DOHH2 (cell line): ENCODE results near the gene CAPN10.

ENCODE experiments used
- H3F3A ChIP-seq: fragments of 200-600 bp; sonication (generic), shearing (Covaris generic); 2 replicates; pipeline ENCODE4 v1.6.0; 2016; ENCODE audit warnings: antibody characterized with exemption, mild to moderate bottlenecking; ENCODE audit not compliant: control insufficient read depth, insufficient read depth
- H3K27ac ChIP-seq: fragments of 200-600 bp; sonication (generic); 2 replicates; pipeline ENCODE4 v1.5.1; 2014; ENCODE audit warnings: low read depth, mild to moderate bottlenecking, low read length, moderate library complexity
- H3K27me3 ChIP-seq: fragments of 200-600 bp; sonication (generic); 2 replicates; pipeline ENCODE4 v1.6.1; 2014; ENCODE audit warnings: mild to moderate bottlenecking, low read length, mixed read lengths; ENCODE audit not compliant: control insufficient read depth
- H3K36me3 ChIP-seq: fragments of 200-600 bp; sonication (generic); 2 replicates; pipeline ENCODE4 v1.6.1; 2014; ENCODE audit warnings: mild to moderate bottlenecking, low read length, moderate library complexity, mixed read lengths; ENCODE audit not compliant: control insufficient read depth
- H3K4me1 ChIP-seq: fragments of 200-600 bp; sonication (generic); 2 replicates; pipeline ENCODE4 v1.6.1; 2014; ENCODE audit warnings: mild to moderate bottlenecking, low read length, mixed read lengths; ENCODE audit not compliant: control insufficient read depth
- H3K4me2 ChIP-seq: fragments of 200-600 bp; sonication (generic); 2 replicates; pipeline ENCODE4 v1.6.0; 2014; ENCODE audit warnings: mild to moderate bottlenecking, low read length, moderate library complexity
- H3K4me3 ChIP-seq: fragments of 200-600 bp; sonication (generic); 2 replicates; pipeline ENCODE4 v1.5.1; 2014; ENCODE audit warnings: mild to moderate bottlenecking, low read length, mixed read lengths
- H3K79me2 ChIP-seq: fragments of 200-600 bp; sonication (generic); 2 replicates; pipeline ENCODE4 v1.6.1; 2014; ENCODE audit warnings: mild to moderate bottlenecking, low read length, mixed read lengths; ENCODE audit not compliant: control insufficient read depth
- H3K9me2 ChIP-seq: fragments of 200-600 bp; sonication (generic); replicated peaks from 2 replicates; pipeline ENCODE4 v1.6.1; 2014; ENCODE audit warnings: mild to moderate bottlenecking, low read length, mixed read lengths; ENCODE audit not compliant: control insufficient read depth
- H3K9me3 ChIP-seq: fragments of 200-600 bp; sonication (generic); 2 replicates; pipeline ENCODE4 v1.6.1; 2014; ENCODE audit warnings: antibody characterized with exemption, low read length, mixed read lengths; ENCODE audit not compliant: control insufficient read depth, insufficient read depth
- H4K20me1 ChIP-seq: fragments of 200-600 bp; sonication (generic); 2 replicates; pipeline ENCODE4 v1.6.0; 2014; ENCODE audit warnings: low read depth, mild to moderate bottlenecking, antibody characterized with exemption, low read length, moderate library complexity; ENCODE audit not compliant: control insufficient read depth, insufficient read depth
- CTCF ChIP-seq: fragments of 200-600 bp; sonication (generic); IDR thresholded peaks from one replicate; pipeline ENCODE4 v1.5.1; 2014; ENCODE audit warnings: antibody characterized with exemption, mild to moderate bottlenecking, low read depth, low read length; ENCODE audit not compliant: poor library complexity, severe bottlenecking
- EZH2phosphoT487 ChIP-seq: fragments of 200-600 bp; sonication (generic); IDR thresholded peaks from 2 replicates; pipeline ENCODE4 v1.6.1; 2017; ENCODE audit warnings: borderline replicate concordance, mild to moderate bottlenecking, antibody characterized with exemption, low read length, moderate library complexity, mixed read lengths

The CAPN10 gene

GRCh38 chr2:240643093-240643810 lies 56.7 kb downstream of the CAPN10 start:
- Histone ChIP-seq H3K9me3 (peaks cover 8% of the 10 kb centered on the region; the same call in 1 of the 2 replicates), H3K79me2 (no peaks in the 10 kb centered on the region), H3K4me1 (no peaks in the 10 kb centered on the region), H3F3A (no peaks in the 10 kb centered on the region), H3K27me3 (peaks cover under 1% of the 10 kb centered on the region; the same call in 1 of the 2 replicates), H3K9me2 (no peaks in the 10 kb centered on the region), H3K4me2 (no peak overlapping the region), H3K27ac (no peak overlapping the region), H4K20me1 (no peaks in the 10 kb centered on the region), H3K4me3 (no peak overlapping the region), H3K36me3 (no peaks in the 10 kb centered on the region)
- TF ChIP-seq CTCF (no peak), EZH2phosphoT487 (no peak)

DNA sequence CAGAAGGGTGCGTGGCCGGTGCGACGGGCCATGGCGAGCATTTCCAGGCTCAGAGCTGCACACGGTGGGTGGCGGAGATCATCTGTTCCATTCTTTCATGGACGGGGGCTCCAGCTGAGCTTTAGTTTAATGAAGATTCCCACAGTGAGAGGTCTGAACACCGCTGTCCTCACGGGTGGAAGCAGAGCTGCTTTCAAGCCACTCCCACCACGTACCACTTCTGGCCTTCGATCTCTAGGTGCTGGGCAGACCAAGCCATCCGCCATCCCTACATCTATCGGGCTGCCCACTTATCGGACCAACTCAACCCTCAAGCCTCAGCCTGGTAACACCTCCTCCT lies 57.2 kb downstream of the CAPN10 start:
- peaks cover 5% of the 10 kb centered on the region; the same call in 1 of the 2 replicates for H3K27me3 ChIP-seq

GRCh38 chr2:240644171-240644651 lies 57.7 kb downstream of the CAPN10 start:
- TF ChIP-seq EZH2phosphoT487 = no peak
- no peak for TF ChIP-seq CTCF
- Histone ChIP-seq H3K4me3 (no peak overlapping the region), H3K4me2 (no peak overlapping the region), H3K27me3 (peaks cover 9% of the 10 kb centered on the region; the same call in 1 of the 2 replicates), H3K9me2 (no peaks in the 10 kb centered on the region), H3K36me3 (no peaks in the 10 kb centered on the region), H3K4me1 (no peaks in the 10 kb centered on the region), H3K79me2 (no peaks in the 10 kb centered on the region), H3K27ac (no peak overlapping the region), H4K20me1 (no peaks in the 10 kb centered on the region), H3F3A (no peaks in the 10 kb centered on the region), H3K9me3 (peaks cover 8% of the 10 kb centered on the region; the same call in 1 of the 2 replicates)

More for the DNA sequence above, 57.2 kb downstream of the CAPN10 start:
- H3F3A ChIP-seq = no peaks in the 10 kb centered on the region
- no peak overlapping the region for H3K4me3 ChIP-seq
- peaks cover 8% of the 10 kb centered on the region; the same call in 1 of the 2 replicates for H3K9me3 ChIP-seq
- TF ChIP-seq EZH2phosphoT487 (no peak), CTCF (no peak)
- H3K79me2 ChIP-seq = no peaks in the 10 kb centered on the region
- no peak overlapping the region for H3K27ac ChIP-seq
- no peaks in the 10 kb centered on the region for H3K36me3 ChIP-seq
- H3K4me1 ChIP-seq = no peaks in the 10 kb centered on the region
- no peaks in the 10 kb centered on the region for H3K9me2 ChIP-seq
- H3K4me2 ChIP-seq = no peak overlapping the region
- no peaks in the 10 kb centered on the region for H4K20me1 ChIP-seq
